ENCODE measurements around the gene KHDRBS1. TPM values are rescaled to one million over a fixed set of nuclear protein-coding genes. Genes with fewer than 3 reads are reported as not detected.
A peak's percentile ranks its signal among the peaks of the same experiment; 100 is the strongest.
"Not testable (repeated sequence)": the region's sequence is repeated elsewhere in the genome, so short reads cannot be mapped to it uniquely, and the experiment has no call there.

KHDRBS1 gene
- total RNA-seq, 2 donors from 2014 or later, result 87.3 to 102 TPM

- intact Hi-C loops (cut with DNase I, micrococcal nuclease), result no loop called here
- no peak for DNase-seq
- no peak for ATAC-seq
These were observed 6.1 kb upstream of the KHDRBS1 start for GRCh38 chr1:32007591-32007940.

GRCh38 chr1:32010246-32010645, 3.4 kb upstream of the KHDRBS1 start:
- no peak for ATAC-seq

GRCh38 chr1:32012709-32013385, 821 bp upstream of the KHDRBS1 start:
- DNase-seq (no peak), ATAC-seq (no peak)
- intact Hi-C loops (cut with DNase I, micrococcal nuclease), result no loop called here

More at GRCh38 chr1:32010246-32010645, 3.4 kb upstream of the KHDRBS1 start:
- intact Hi-C loops (cut with DNase I, micrococcal nuclease), result no loop called here
- no peak for DNase-seq

- intact Hi-C loops (cut with DNase I, micrococcal nuclease), result no loop called here
- ATAC-seq, result peak; percentile 41
- peak; percentile 53 to 60 for DNase-seq
These were observed 705 bp downstream of the KHDRBS1 start for GRCh38 chr1:32014199-32014947.

- intact Hi-C loops (cut with DNase I, micrococcal nuclease), result no loop called here
- DNase-seq (no peak), ATAC-seq (no peak)
These were observed 1.2 kb downstream of the KHDRBS1 start for GRCh38 chr1:32014948-32015273.

- intact Hi-C loops (cut with DNase I, micrococcal nuclease), result no loop called here
- no peak for DNase-seq
- peak; percentile 70 for ATAC-seq
These were observed 6.7 kb downstream of the KHDRBS1 start for GRCh38 chr1:32020339-32020738.

- intact Hi-C loops (cut with DNase I, micrococcal nuclease); DNase-seq: not testable (repeated sequence)
- peak; percentile 11 for ATAC-seq
These were observed 7.9 kb downstream of the KHDRBS1 start for GRCh38 chr1:32021574-32022018.

- intact Hi-C loops (cut with DNase I, micrococcal nuclease), result no loop called here
- ATAC-seq, result no peak
These were observed 9.7 kb downstream of the KHDRBS1 start for GRCh38 chr1:32023351-32023750.

GRCh38 chr1:32025515-32025914, 11.8 kb downstream of the KHDRBS1 start:
- ATAC-seq, result no peak
- DNase-seq, result no peak

More at GRCh38 chr1:32023351-32023750, 9.7 kb downstream of the KHDRBS1 start:
- DNase-seq, result no peak

GRCh38 chr1:32028746-32029145, 15.1 kb downstream of the KHDRBS1 start:
- DNase-seq (no peak), ATAC-seq (no peak)
- intact Hi-C loops (cut with DNase I, micrococcal nuclease), result no loop called here

More at GRCh38 chr1:32025515-32025914, 11.8 kb downstream of the KHDRBS1 start:
- intact Hi-C loops (cut with DNase I, micrococcal nuclease), result no loop called here

- DNase-seq, result no peak
- ATAC-seq, result peak; percentile 28
- intact Hi-C loops (cut with DNase I, micrococcal nuclease), result no loop called here
These were observed 18.1 kb downstream of the KHDRBS1 start for GRCh38 chr1:32031578-32032274.

GRCh38 chr1:32032275-32032615, 18.6 kb downstream of the KHDRBS1 start:
- intact Hi-C loops (cut with DNase I, micrococcal nuclease), result no loop called here
- ATAC-seq (peak; percentile 73), DNase-seq (no peak)

GRCh38 chr1:32035119-32035518, 21.5 kb downstream of the KHDRBS1 start:
- no peak for DNase-seq
- intact Hi-C loops (cut with DNase I, micrococcal nuclease), result no loop called here
- no peak for ATAC-seq

GRCh38 chr1:32040711-32041110, 27.0 kb downstream of the KHDRBS1 start:
- ATAC-seq (no peak), DNase-seq (no peak)
- intact Hi-C loops (cut with DNase I, micrococcal nuclease), result no loop called here

GRCh38 chr1:32042330-32042729, 28.7 kb downstream of the KHDRBS1 start:
- intact Hi-C loops (cut with DNase I, micrococcal nuclease), result no loop called here
- ATAC-seq, result no peak
- no peak for DNase-seq

GRCh38 chr1:32044234-32044633, 30.6 kb downstream of the KHDRBS1 start:
- intact Hi-C loops (cut with DNase I, micrococcal nuclease), result no loop called here
- ATAC-seq (no peak), DNase-seq (no peak)

- ATAC-seq (no peak), DNase-seq (no peak)
- intact Hi-C loops (cut with DNase I, micrococcal nuclease), result no loop called here
These were observed 32.1 kb downstream of the KHDRBS1 start for GRCh38 chr1:32045772-32046171.

GRCh38 chr1:32047701-32048100, 34.0 kb downstream of the KHDRBS1 start:
- intact Hi-C loops (cut with DNase I, micrococcal nuclease), result no loop called here
- DNase-seq, result no peak
- no peak for ATAC-seq

GRCh38 chr1:32048440-32048839, 34.8 kb downstream of the KHDRBS1 start:
- intact Hi-C loops (cut with DNase I, micrococcal nuclease), result no loop called here
- ATAC-seq, result no peak
- no peak for DNase-seq

GRCh38 chr1:32051706-32052105, 38.0 kb downstream of the KHDRBS1 start:
- intact Hi-C loops (cut with DNase I, micrococcal nuclease), result no loop called here
- ATAC-seq (no peak), DNase-seq (no peak)

Measured in left colon (tissue), 2 donors.